Measurements from ENCODE around the gene XXYLT1. TPM values are rescaled to one million over a fixed set of nuclear protein-coding genes. Genes with fewer than 3 reads are reported as not detected.

XXYLT1 gene
- total RNA-seq, 1 donor from 2014 or later: 22.3 TPM

- no peak for TF ChIP-seq CTCF (IDR thresholded peaks at IDR 0.05; ENCODE audit: partially characterized antibody, unreplicated experiment)
- no peak overlapping the region for H3K4me3 Mint-ChIP-seq (ENCODE audit: unreplicated experiment)
- no peak overlapping the region for H3K27ac Mint-ChIP-seq (ENCODE audit: unreplicated experiment)
- H3K27me3 Mint-ChIP-seq (ENCODE audit: unreplicated experiment): peaks cover 11% of the 10 kb centered on the region
- H3K4me1 Mint-ChIP-seq (ENCODE audit: low read depth, unreplicated experiment): peaks cover 33% of the 10 kb centered on the region
- H3K36me3 Mint-ChIP-seq (ENCODE audit: unreplicated experiment): no peaks in the 10 kb centered on the region
- H3K9me3 Mint-ChIP-seq (ENCODE audit: unreplicated experiment): peaks cover 9% of the 10 kb centered on the region
- DNase-seq: no peak
These were observed 3.9 kb downstream of the XXYLT1 start for GRCh38 chr3:195267096-195267495.

- Mint-ChIP-seq H3K36me3 (ENCODE audit: unreplicated experiment) (no peaks in the 10 kb centered on the region), H3K27me3 (ENCODE audit: unreplicated experiment) (peaks cover 11% of the 10 kb centered on the region), H3K9me3 (ENCODE audit: unreplicated experiment) (peaks cover 7% of the 10 kb centered on the region), H3K4me3 (ENCODE audit: unreplicated experiment) (no peak overlapping the region), H3K27ac (ENCODE audit: unreplicated experiment) (no peak overlapping the region), H3K4me1 (ENCODE audit: low read depth, unreplicated experiment) (peaks cover 36% of the 10 kb centered on the region)
- TF ChIP-seq CTCF (IDR thresholded peaks at IDR 0.05; ENCODE audit: partially characterized antibody, unreplicated experiment): no peak
- no peak for DNase-seq
These were observed 4.5 kb downstream of the XXYLT1 start for GRCh38 chr3:195266428-195266827.

- Mint-ChIP-seq H3K9me3 (ENCODE audit: unreplicated experiment) (peaks cover 7% of the 10 kb centered on the region), H3K4me3 (ENCODE audit: unreplicated experiment) (no peak overlapping the region), H3K4me1 (ENCODE audit: low read depth, unreplicated experiment) (peaks cover 38% of the 10 kb centered on the region), H3K36me3 (ENCODE audit: unreplicated experiment) (no peaks in the 10 kb centered on the region), H3K27me3 (ENCODE audit: unreplicated experiment) (peaks cover 12% of the 10 kb centered on the region), H3K27ac (ENCODE audit: unreplicated experiment) (no peak overlapping the region)
- no peak for DNase-seq
- no peak for TF ChIP-seq CTCF (IDR thresholded peaks at IDR 0.05; ENCODE audit: partially characterized antibody, unreplicated experiment)
These were observed 5.5 kb downstream of the XXYLT1 start for GRCh38 chr3:195265363-195265976.

GRCh38 chr3:195263925-195264600, 6.9 kb downstream of the XXYLT1 start:
- Mint-ChIP-seq H3K27me3 (ENCODE audit: unreplicated experiment) (peaks cover 8% of the 10 kb centered on the region), H3K4me3 (ENCODE audit: unreplicated experiment) (no peak overlapping the region), H3K36me3 (ENCODE audit: unreplicated experiment) (no peaks in the 10 kb centered on the region), H3K27ac (ENCODE audit: unreplicated experiment) (no peak overlapping the region), H3K4me1 (ENCODE audit: low read depth, unreplicated experiment) (peaks cover 33% of the 10 kb centered on the region), H3K9me3 (ENCODE audit: unreplicated experiment) (peaks cover 1% of the 10 kb centered on the region)
- no peak for DNase-seq
- no peak for TF ChIP-seq CTCF (IDR thresholded peaks at IDR 0.05; ENCODE audit: partially characterized antibody, unreplicated experiment)

Measured in glutamatergic neuron (in vitro differentiated cells).